Osteoblast (primary cell): ENCODE data around the gene BCL3. TPM values are rescaled to one million over a fixed set of nuclear protein-coding genes. Genes with fewer than 3 reads are reported as not detected.
"Not testable (repeated sequence)": the region's sequence is repeated elsewhere in the genome, so short reads cannot be mapped to it uniquely, and the experiment has no call there.

Source experiments
- DNase-seq: peaks from one replicate; pipeline ENCODE4 v3.0.0; 2011; ENCODE audit warnings: low spot score, mixed read lengths; ENCODE audit not compliant: insufficient read length; ENCODE audit errors: missing footprints
- H2AFZ ChIP-seq: 2 replicates; pipeline ENCODE4 v1.6.0; 2011; ENCODE audit warnings: mild to moderate bottlenecking, low read length
- H3K27ac ChIP-seq: 2 replicates; pipeline ENCODE4 v1.5.1; 2011; ENCODE audit warnings: mild to moderate bottlenecking, low read depth, low read length, moderate library complexity
- H3K27me3 ChIP-seq: 2 replicates; pipeline ENCODE4 v1.6.0; 2012; ENCODE audit warnings: mild to moderate bottlenecking, control low read depth, inconsistent platforms, low read length, moderate library complexity; ENCODE audit not compliant: insufficient read depth
- H3K36me3 ChIP-seq: 2 replicates; pipeline ENCODE4 v1.5.1; 2011; ENCODE audit warnings: mild to moderate bottlenecking, low read length, control low read depth, moderate library complexity; ENCODE audit not compliant: insufficient read depth
- H3K4me1 ChIP-seq: 2 replicates; pipeline ENCODE4 v1.5.1; 2011; ENCODE audit warnings: mild to moderate bottlenecking, low read length, control low read depth, moderate library complexity; ENCODE audit not compliant: insufficient read depth
- H3K4me2 ChIP-seq: 2 replicates; pipeline ENCODE4 v1.6.0; 2011; ENCODE audit warnings: mild to moderate bottlenecking, low read length; ENCODE audit not compliant: insufficient read depth
- H3K4me3 ChIP-seq: fragments of 200-600 bp; sonication (generic); 3 replicates; pipeline ENCODE4 v1.5.1; 2012; ENCODE audit warnings: mild to moderate bottlenecking, low read length, inconsistent platforms; ENCODE audit not compliant: insufficient read depth
- H3K79me2 ChIP-seq: 2 replicates; pipeline ENCODE4 v1.6.0; 2012; ENCODE audit warnings: mild to moderate bottlenecking, low read length, control low read depth, inconsistent platforms; ENCODE audit not compliant: insufficient read depth
- H3K9me3 ChIP-seq: 2 replicates; pipeline ENCODE4 v1.5.1; 2011; ENCODE audit warnings: low read depth, low read length, control low read depth
- H4K20me1 ChIP-seq: 2 replicates; pipeline ENCODE4 v1.6.0; 2012; ENCODE audit warnings: mild to moderate bottlenecking, low read length, control low read depth; ENCODE audit not compliant: insufficient read depth
- CTCF ChIP-seq: IDR thresholded peaks from 2 replicates; pipeline ENCODE4 v1.5.1; 2011; ENCODE audit warnings: mild to moderate bottlenecking, low read depth, low read length, moderate library complexity; ENCODE audit errors: extremely low read depth
- total RNA-seq: library from RNA; depleted of rRNA; stranded (reverse); fragments of >200 nt; gene quantifications from 2 replicates; pipeline ENCODE4 v1.2.3, GENCODE V29; 2012

BCL3 gene
- total RNA-seq, 1 donor: 7.2 TPM

GRCh38 chr19:44779150-44779549 is 30.6 kb downstream of the BCL3 start:
- no peak for TF ChIP-seq CTCF
- H3K36me3 ChIP-seq: no peaks in the 10 kb centered on the region
- H3K4me2 ChIP-seq: no peak overlapping the region
- peak; percentile 63 for DNase-seq
- H3K4me1 ChIP-seq: peaks cover 8% of the 10 kb centered on the region
- no peaks in the 10 kb centered on the region for H4K20me1 ChIP-seq
- H3K9me3 ChIP-seq: no peaks in the 10 kb centered on the region
- no peak overlapping the region for H3K4me3 ChIP-seq
- H3K79me2 ChIP-seq: no peaks in the 10 kb centered on the region
- no peak overlapping the region for H2AFZ ChIP-seq
- H3K27ac ChIP-seq: no peak overlapping the region
- H3K27me3 ChIP-seq: no peaks in the 10 kb centered on the region

DNA sequence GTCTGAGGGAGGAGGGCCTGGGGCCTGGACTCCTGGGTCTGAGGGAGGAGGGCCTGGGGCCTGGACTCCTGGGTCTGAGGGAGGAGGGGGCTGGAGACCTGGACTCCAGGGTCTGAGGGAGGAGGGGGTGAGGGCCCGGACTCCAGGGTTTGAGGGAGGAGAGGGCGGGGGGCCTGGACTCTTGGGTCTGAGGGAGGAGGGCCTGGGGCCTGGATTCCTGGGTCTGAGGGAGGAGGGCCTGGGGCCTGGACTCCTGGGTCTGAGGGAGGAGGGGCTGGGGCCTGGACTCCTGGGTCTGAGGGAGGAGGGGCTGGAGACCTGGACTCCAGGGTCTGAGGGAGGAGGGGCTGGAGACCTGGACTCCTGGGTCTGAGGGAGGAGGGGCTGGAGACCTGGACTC is 33.2 kb downstream of the BCL3 start:
- H3K4me3 ChIP-seq, H3K9me3 ChIP-seq, H3K79me2 ChIP-seq, H3K27me3 ChIP-seq, H2AFZ ChIP-seq, H3K4me1 ChIP-seq, H3K36me3 ChIP-seq, H3K4me2 ChIP-seq, DNase-seq, H4K20me1 ChIP-seq, H3K27ac ChIP-seq: not testable (repeated sequence)

GRCh38 chr19:44782729-44783128 is 34.2 kb downstream of the BCL3 start:
- TF ChIP-seq CTCF: no peak
- Histone ChIP-seq H2AFZ (no peak overlapping the region), H3K27me3 (no peaks in the 10 kb centered on the region), H3K79me2 (no peaks in the 10 kb centered on the region), H3K36me3 (no peaks in the 10 kb centered on the region), H4K20me1 (no peaks in the 10 kb centered on the region), H3K9me3 (no peaks in the 10 kb centered on the region), H3K27ac (no peak overlapping the region), H3K4me1 (no peaks in the 10 kb centered on the region), H3K4me2 (no peak overlapping the region), H3K4me3 (no peak overlapping the region)
- no peak for DNase-seq

GRCh38 chr19:44783545-44783944 is 35.0 kb downstream of the BCL3 start:
- no peak overlapping the region for H3K4me2 ChIP-seq
- DNase-seq: no peak
- no peaks in the 10 kb centered on the region for H3K27me3 ChIP-seq
- H3K9me3 ChIP-seq: no peaks in the 10 kb centered on the region
- no peaks in the 10 kb centered on the region for H4K20me1 ChIP-seq
- H3K4me1 ChIP-seq: no peaks in the 10 kb centered on the region
- no peak overlapping the region for H3K4me3 ChIP-seq
- no peaks in the 10 kb centered on the region for H3K36me3 ChIP-seq
- TF ChIP-seq CTCF: no peak
- H3K79me2 ChIP-seq: no peaks in the 10 kb centered on the region
- H3K27ac ChIP-seq: no peak overlapping the region
- no peak overlapping the region for H2AFZ ChIP-seq

GRCh38 chr19:44785271-44785670 is 36.8 kb downstream of the BCL3 start:
- Histone ChIP-seq H3K36me3 (no peaks in the 10 kb centered on the region), H3K27me3 (no peaks in the 10 kb centered on the region), H3K27ac (no peak overlapping the region), H3K4me1 (no peaks in the 10 kb centered on the region), H3K79me2 (no peaks in the 10 kb centered on the region), H3K4me2 (no peak overlapping the region), H3K9me3 (no peaks in the 10 kb centered on the region), H2AFZ (no peak overlapping the region), H3K4me3 (no peak overlapping the region), H4K20me1 (no peaks in the 10 kb centered on the region)
- TF ChIP-seq CTCF: no peak
- DNase-seq: no peak
